K562 (cell line): ENCODE measurements around the gene OR13A1. TPM values are rescaled to one million over a fixed set of nuclear protein-coding genes. Genes with fewer than 3 reads are reported as not detected.

Experiments used
- ARID1B ChIP-seq: fragments of 450-650 bp; IDR thresholded peaks from 2 replicates; pipeline ENCODE4 v1.6.1; 2016; ENCODE audit warnings: antibody characterized with exemption, mild to moderate bottlenecking, inconsistent platforms
- BACH1 ChIP-seq: fragments of 200-800 bp; sonication (Bioruptor generic); IDR thresholded peaks from 2 replicates; pipeline ENCODE4 v1.6.1; 2016; ENCODE audit warnings: missing genetic modification characterization, missing compliant biosample characterization
- BCOR ChIP-seq: fragments of 450-650 bp; IDR thresholded peaks from 2 replicates; pipeline ENCODE4 v1.6.1; 2016
- CHD1 ChIP-seq: fragments of 200-600 bp; sonication (generic); IDR thresholded peaks from one replicate; pipeline ENCODE4 v1.6.1; 2012; ENCODE audit warnings: mild to moderate bottlenecking, moderate library complexity, low read length, inconsistent platforms
- COPS2 ChIP-seq: fragments of 450-650 bp; conservative IDR thresholded peaks from 2 replicates; pipeline ENCODE4 v1.6.1; 2016; ENCODE audit warnings: mild to moderate bottlenecking, moderate library complexity
- ETV6 ChIP-seq, 3 experiments: fragments of 150-350 bp in 1 of 3; sonication (generic) in 1 of 3; formaldehyde crosslinking in 1 of 3; IDR thresholded peaks; 2 replicates each; pipeline versions ENCODE4 v1.6.1 to v1.8.0; 2014 to 2022; ENCODE audit warnings: borderline replicate concordance in 2 of 3, low read depth in 2 of 3, antibody characterized with exemption in 1 of 3, low read length in 1 of 3, mild to moderate bottlenecking in 1 of 3, missing genetic modification reagents in 1 of 3
- FOS ChIP-seq: IDR thresholded peaks from 3 replicates; pipeline ENCODE4 v1.6.1; 2011; ENCODE audit not compliant: insufficient read length; ENCODE audit errors: extremely low read depth
- FOXP1 ChIP-seq: sonication (generic); formaldehyde crosslinking; IDR thresholded peaks from 2 replicates; pipeline ENCODE4 v1.8.0; 2022; ENCODE audit warnings: mild to moderate bottlenecking, missing genetic modification reagents
- FUS ChIP-seq: fragments of 200-400 bp; formaldehyde crosslinking; optimal IDR thresholded peaks from 2 replicates; pipeline ENCODE3; 2017; ENCODE audit warnings: low read depth, low read length
- HSF4 ChIP-seq: fragments of 250-450 bp; sonication (Bioruptor Pico); IDR thresholded peaks from 2 replicates; pipeline ENCODE4 v2.1.2; 2022; ENCODE audit warnings: mild to moderate bottlenecking, moderate library complexity, borderline replicate concordance
- MCM2 ChIP-seq: fragments of 450-650 bp; IDR thresholded peaks from 2 replicates; pipeline ENCODE4 v1.6.1; 2017; ENCODE audit warnings: low read depth, mild to moderate bottlenecking
- PTTG1 ChIP-seq: fragments of 450-650 bp; IDR thresholded peaks from 2 replicates; pipeline ENCODE4 v1.6.1; 2016; ENCODE audit warnings: low read depth, mild to moderate bottlenecking, missing genetic modification characterization, missing compliant biosample characterization
- SIRT6 ChIP-seq: IDR thresholded peaks from one replicate; pipeline ENCODE4 v1.6.1; 2012; ENCODE audit warnings: low read depth, mild to moderate bottlenecking, control low read depth, inconsistent platforms, low read length, moderate library complexity
- TCFL5 ChIP-seq: fragments of 250-450 bp; sonication (Bioruptor Pico); conservative IDR thresholded peaks from 2 replicates; pipeline ENCODE4 v1.6.1; 2021; ENCODE audit warnings: mild to moderate bottlenecking, moderate library complexity, matching md5 sums
- TEAD2 ChIP-seq: fragments of 450-650 bp; IDR thresholded peaks from 2 replicates; pipeline ENCODE4 v1.6.1; 2016; ENCODE audit warnings: missing genetic modification characterization, control low read depth, missing compliant biosample characterization
- TRIM24 ChIP-seq, 2 experiments: fragments of 450-650 bp; IDR thresholded peaks; 2 replicates each; pipeline ENCODE4 v1.6.1; 2016
- TRIM28 ChIP-seq: fragments of 450-650 bp; IDR thresholded peaks from 2 replicates; pipeline ENCODE4 v1.6.1; 2017
- TSC22D4 ChIP-seq: fragments of 450-650 bp; IDR thresholded peaks from 2 replicates; pipeline ENCODE4 v1.6.1; 2016; ENCODE audit warnings: missing genetic modification characterization, missing biosample characterization, control low read depth
- ZC3H8 ChIP-seq: fragments of 450-650 bp; IDR thresholded peaks from 2 replicates; pipeline ENCODE4 v1.6.1; 2017
- ZFP36 ChIP-seq: fragments of 150-350 bp; IDR thresholded peaks from 2 replicates; pipeline ENCODE4 v1.6.1; 2018; ENCODE audit warnings: low read length, low read depth; ENCODE audit not compliant: partially characterized antibody
- polyA plus RNA-seq, 8 experiments: library from polyadenylated mRNA; depleted of rRNA in 4 of 8; stranded (reverse) in 5 of 8; unstranded in 3 of 8; fragments of >200 nt; fragmentation: Nextera tagmentation in 2 of 8; fragmentation: Illumina TruSeq in 1 of 8; extraction: Ambion mirVana in 2 of 8; extraction: Trizol in 1 of 8; gene quantifications; 2 replicates each; pipeline versions ENCODE4 v1.2.1 to v1.2.3, GENCODE V29; 2011 to 2014; ENCODE audit warnings: inconsistent platforms in 1 of 8, missing spikeins in 1 of 8
- total RNA-seq, 7 experiments: library from RNA; depleted of rRNA in 6 of 7; stranded (reverse); fragments of >200 nt in 6 of 7; fragmentation: Illumina TruSeq in 2 of 7; extraction: Trizol in 2 of 7; gene quantifications; 2 replicates each; pipeline versions ENCODE4 v1.2.1 to v1.2.3, GENCODE V29; 2011 to 2021; ENCODE audit warnings: low replicate concordance in 1 of 7
- TF ChIP-seq, protein P1 (sequence below): IDR thresholded peaks from 2 replicates; pipeline ENCODE4 v1.6.1; 2016; ENCODE audit warnings: missing genetic modification characterization, missing compliant biosample characterization
- TF ChIP-seq, protein P2 (sequence below): fragments of 200-800 bp; sonication (Bioruptor generic); IDR thresholded peaks from 2 replicates; pipeline ENCODE4 v1.6.1; 2016; ENCODE audit warnings: missing genetic modification characterization, missing compliant biosample characterization
- TF ChIP-seq, protein P3 (sequence below): fragments of 250-450 bp; sonication (Bioruptor Pico); IDR thresholded peaks from 2 replicates; pipeline ENCODE4 v1.5.0; 2020; ENCODE audit warnings: mild to moderate bottlenecking, borderline replicate concordance

Gene OR13A1
- total and polyA plus RNA-seq, 9 of the 15 experiments (the other 6 are each of a cell fraction or from before 2014, with no cell fraction given): 0.03 to 0.11 (median 0.06) TPM; not detected in 3

DNA sequence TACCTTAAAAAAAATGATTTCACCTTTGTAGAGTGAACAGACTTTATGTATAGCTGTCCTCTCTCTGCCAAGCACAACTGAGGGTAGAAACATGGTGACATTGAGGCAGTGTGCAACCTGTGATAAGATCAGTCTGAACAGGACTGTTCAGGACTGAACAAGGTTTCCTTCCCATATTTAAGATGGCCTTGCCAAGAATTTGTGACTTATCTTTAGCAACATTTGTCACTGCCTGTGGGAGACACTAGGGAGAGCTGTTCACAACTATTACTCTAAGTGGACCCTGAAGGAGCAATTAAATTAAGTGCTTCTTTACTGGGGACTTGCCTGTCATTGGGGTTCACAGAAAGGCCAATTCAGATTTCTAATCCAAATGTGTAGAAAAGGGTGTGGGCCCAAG, 6.7 kb downstream of the OR13A1 start (continued):
- TF ChIP-seq, protein P1, sequence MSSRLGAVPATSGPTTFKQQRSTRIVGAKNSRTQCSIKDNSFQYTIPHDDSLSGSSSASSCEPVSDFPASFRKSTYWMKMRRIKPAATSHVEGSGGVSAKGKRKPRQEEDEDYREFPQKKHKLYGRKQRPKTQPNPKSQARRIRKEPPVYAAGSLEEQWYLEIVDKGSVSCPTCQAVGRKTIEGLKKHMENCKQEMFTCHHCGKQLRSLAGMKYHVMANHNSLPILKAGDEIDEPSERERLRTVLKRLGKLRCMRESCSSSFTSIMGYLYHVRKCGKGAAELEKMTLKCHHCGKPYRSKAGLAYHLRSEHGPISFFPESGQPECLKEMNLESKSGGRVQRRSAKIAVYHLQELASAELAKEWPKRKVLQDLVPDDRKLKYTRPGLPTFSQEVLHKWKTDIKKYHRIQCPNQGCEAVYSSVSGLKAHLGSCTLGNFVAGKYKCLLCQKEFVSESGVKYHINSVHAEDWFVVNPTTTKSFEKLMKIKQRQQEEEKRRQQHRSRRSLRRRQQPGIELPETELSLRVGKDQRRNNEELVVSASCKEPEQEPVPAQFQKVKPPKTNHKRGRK: no peak
- no peak for TF ChIP-seq ZC3H8
- TF ChIP-seq MCM2: no peak
- peak; percentile 11 to 40; a peak in 1 of 4 replicates for TF ChIP-seq TRIM24 (IDR thresholded peaks at IDR 0.05)
- TF ChIP-seq BACH1: no peak
- no peak for TF ChIP-seq TRIM28
- no peak for TF ChIP-seq ZFP36
- peak; percentile 40 for TF ChIP-seq ARID1B
- TF ChIP-seq TCFL5 (CRISPR knock-in tag): no peak
- no peak for TF ChIP-seq FOXP1 (CRISPR knock-in tag)
- TF ChIP-seq, protein P2, sequence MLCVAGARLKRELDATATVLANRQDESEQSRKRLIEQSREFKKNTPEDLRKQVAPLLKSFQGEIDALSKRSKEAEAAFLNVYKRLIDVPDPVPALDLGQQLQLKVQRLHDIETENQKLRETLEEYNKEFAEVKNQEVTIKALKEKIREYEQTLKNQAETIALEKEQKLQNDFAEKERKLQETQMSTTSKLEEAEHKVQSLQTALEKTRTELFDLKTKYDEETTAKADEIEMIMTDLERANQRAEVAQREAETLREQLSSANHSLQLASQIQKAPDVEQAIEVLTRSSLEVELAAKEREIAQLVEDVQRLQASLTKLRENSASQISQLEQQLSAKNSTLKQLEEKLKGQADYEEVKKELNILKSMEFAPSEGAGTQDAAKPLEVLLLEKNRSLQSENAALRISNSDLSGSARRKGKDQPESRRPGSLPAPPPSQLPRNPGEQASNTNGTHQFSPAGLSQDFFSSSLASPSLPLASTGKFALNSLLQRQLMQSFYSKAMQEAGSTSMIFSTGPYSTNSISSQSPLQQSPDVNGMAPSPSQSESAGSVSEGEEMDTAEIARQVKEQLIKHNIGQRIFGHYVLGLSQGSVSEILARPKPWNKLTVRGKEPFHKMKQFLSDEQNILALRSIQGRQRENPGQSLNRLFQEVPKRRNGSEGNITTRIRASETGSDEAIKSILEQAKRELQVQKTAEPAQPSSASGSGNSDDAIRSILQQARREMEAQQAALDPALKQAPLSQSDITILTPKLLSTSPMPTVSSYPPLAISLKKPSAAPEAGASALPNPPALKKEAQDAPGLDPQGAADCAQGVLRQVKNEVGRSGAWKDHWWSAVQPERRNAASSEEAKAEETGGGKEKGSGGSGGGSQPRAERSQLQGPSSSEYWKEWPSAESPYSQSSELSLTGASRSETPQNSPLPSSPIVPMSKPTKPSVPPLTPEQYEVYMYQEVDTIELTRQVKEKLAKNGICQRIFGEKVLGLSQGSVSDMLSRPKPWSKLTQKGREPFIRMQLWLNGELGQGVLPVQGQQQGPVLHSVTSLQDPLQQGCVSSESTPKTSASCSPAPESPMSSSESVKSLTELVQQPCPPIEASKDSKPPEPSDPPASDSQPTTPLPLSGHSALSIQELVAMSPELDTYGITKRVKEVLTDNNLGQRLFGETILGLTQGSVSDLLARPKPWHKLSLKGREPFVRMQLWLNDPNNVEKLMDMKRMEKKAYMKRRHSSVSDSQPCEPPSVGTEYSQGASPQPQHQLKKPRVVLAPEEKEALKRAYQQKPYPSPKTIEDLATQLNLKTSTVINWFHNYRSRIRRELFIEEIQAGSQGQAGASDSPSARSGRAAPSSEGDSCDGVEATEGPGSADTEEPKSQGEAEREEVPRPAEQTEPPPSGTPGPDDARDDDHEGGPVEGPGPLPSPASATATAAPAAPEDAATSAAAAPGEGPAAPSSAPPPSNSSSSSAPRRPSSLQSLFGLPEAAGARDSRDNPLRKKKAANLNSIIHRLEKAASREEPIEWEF: no peak
- no peak for TF ChIP-seq HSF4 (CRISPR knock-in tag)
- no peak for TF ChIP-seq CHD1
- no peak for TF ChIP-seq FUS
- TF ChIP-seq, protein P3, sequence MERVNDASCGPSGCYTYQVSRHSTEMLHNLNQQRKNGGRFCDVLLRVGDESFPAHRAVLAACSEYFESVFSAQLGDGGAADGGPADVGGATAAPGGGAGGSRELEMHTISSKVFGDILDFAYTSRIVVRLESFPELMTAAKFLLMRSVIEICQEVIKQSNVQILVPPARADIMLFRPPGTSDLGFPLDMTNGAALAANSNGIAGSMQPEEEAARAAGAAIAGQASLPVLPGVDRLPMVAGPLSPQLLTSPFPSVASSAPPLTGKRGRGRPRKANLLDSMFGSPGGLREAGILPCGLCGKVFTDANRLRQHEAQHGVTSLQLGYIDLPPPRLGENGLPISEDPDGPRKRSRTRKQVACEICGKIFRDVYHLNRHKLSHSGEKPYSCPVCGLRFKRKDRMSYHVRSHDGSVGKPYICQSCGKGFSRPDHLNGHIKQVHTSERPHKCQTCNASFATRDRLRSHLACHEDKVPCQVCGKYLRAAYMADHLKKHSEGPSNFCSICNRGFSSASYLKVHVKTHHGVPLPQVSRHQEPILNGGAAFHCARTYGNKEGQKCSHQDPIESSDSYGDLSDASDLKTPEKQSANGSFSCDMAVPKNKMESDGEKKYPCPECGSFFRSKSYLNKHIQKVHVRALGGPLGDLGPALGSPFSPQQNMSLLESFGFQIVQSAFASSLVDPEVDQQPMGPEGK: no peak
- TF ChIP-seq PTTG1 (tag): no peak
- TF ChIP-seq SIRT6: no peak
- TF ChIP-seq TEAD2: no peak
- TF ChIP-seq ETV6 (IDR thresholded peaks at IDR 0.05; ENCODE audit: borderline replicate concordance in 1 of 2, low read depth in 2 of 2, low read length in 1 of 2): no peak
- no peak for TF ChIP-seq ETV6 (CRISPR knock-in tag; IDR thresholded peaks at IDR 0.05; ENCODE audit: borderline replicate concordance)
- TF ChIP-seq BCOR: peak; percentile 23; the same call in 1 of the 2 replicates
- TF ChIP-seq FOS: no peak
- no peak for TF ChIP-seq TSC22D4 (tag)
- TF ChIP-seq COPS2: no peak
